ENCODE data around the gene NRXN3.

The NRXN3 gene

DNA sequence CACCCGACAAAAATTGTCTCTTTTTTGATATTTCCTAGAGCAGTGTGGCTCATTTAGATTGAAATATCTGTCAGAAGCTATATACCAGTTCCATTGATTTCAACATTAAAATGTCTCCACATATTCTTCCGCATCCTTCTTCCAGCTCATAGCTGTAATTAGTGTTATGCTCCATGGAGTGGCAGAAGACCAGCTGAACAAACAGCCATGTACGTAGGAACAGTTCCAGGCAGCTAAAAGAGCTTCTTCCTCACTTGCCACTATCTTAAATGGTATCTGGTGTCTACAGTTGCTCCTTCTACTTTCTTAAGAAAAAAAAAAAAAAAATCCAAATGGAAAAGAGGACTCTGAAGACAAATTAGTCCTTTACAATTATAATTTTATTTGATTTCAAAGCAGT, 1193.1 kb downstream of the NRXN3 start:
- no peak for DNase-seq (ENCODE audit: low read depth)

- peak; percentile 65 for DNase-seq (ENCODE audit: low read depth)
These were observed 1199.5 kb downstream of the NRXN3 start for GRCh38 chr14:79369359-79370332.

- DNase-seq (ENCODE audit: low read depth), result no peak
These were observed 1200.8 kb downstream of the NRXN3 start for GRCh38 chr14:79370969-79371368.

- DNase-seq (ENCODE audit: low read depth), result no peak
These were observed 1203.3 kb downstream of the NRXN3 start for GRCh38 chr14:79373451-79373850.

DNA sequence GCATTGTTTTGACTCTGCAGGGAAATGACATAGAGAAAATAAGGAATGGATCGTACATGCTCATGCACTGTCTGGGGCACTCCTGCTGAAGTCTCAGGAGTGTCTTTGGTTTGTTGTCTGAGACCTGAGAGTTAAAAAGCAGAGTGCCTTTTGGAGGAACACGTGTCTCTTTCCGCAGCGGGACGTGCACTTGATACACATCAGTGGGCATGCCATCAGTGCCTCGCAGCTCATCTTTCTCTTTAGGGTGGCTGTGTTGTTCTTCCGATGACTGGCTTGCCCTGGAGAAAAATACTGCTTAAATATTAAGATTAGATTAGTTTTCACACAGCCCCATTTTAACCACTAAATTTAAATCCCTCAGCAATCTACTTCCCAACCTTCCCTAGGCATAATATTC, 1205.2 kb downstream of the NRXN3 start:
- no peak for DNase-seq (ENCODE audit: low read depth)

DNA sequence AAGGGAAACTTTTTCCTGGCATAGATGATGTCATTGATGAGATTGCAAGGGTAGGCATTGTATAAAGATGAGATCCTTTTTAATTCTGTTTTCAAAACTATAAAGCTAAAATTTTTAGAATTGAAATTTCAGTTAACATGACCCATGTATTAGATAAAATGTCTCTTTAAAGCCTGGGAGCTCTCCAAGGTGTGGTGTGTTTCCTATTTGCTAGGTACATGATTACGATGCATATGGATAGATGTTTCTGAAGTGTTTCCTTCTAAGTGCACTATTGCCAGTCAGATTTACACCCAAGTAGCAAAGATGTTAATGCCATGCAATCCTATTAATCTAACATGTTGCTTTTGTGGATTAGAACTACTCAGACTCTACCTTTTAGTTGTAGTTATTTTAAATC, 1206.4 kb downstream of the NRXN3 start:
- no peak for DNase-seq (ENCODE audit: low read depth)

GRCh38 chr14:79378020-79378419, 1207.8 kb downstream of the NRXN3 start:
- DNase-seq (ENCODE audit: low read depth), result no peak

- no peak for DNase-seq (ENCODE audit: low read depth)
These were observed 1209.1 kb downstream of the NRXN3 start for GRCh38 chr14:79379266-79379665.

- no peak for DNase-seq (ENCODE audit: low read depth)
These were observed 1212.9 kb downstream of the NRXN3 start for GRCh38 chr14:79383031-79383430.

DNA sequence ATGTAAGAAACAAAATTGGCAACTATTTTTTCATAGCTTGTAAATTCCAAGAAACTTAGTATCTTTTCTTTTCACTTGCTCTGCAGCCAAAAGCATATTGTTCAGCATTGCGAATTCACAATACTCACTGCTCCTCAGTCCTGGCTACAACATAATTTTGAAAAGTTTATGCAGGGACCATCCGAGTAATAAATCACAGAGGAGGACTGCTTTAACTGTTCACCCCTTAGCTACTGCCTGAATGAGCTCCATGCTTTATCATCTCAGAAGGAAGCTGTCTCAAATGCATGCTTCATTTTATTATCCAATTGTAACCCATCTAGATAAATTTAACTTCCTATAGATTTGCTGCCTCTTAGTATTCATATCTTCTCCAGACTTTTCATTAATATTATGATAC, 1213.3 kb downstream of the NRXN3 start:
- DNase-seq (ENCODE audit: low read depth), result no peak

DNA sequence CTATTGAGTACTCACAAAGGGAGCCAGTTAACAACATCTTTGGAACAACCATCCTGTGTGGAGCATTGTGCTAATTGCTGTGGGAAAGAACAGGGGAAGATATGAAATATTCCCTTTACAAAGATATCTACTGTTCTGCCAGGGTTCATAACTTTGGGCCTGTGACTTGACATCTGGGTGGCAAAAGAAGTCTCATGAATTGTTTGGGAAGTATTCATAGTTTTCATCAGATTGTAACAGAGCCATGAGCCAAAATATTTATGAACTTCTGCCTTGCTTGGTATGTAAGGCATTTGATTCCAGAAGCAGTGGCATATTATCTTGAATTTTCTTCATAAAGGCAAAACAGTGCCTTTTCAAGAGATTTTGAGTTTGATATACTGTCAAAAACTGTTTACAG, 1224.9 kb downstream of the NRXN3 start:
- DNase-seq (ENCODE audit: low read depth), result no peak

DNA sequence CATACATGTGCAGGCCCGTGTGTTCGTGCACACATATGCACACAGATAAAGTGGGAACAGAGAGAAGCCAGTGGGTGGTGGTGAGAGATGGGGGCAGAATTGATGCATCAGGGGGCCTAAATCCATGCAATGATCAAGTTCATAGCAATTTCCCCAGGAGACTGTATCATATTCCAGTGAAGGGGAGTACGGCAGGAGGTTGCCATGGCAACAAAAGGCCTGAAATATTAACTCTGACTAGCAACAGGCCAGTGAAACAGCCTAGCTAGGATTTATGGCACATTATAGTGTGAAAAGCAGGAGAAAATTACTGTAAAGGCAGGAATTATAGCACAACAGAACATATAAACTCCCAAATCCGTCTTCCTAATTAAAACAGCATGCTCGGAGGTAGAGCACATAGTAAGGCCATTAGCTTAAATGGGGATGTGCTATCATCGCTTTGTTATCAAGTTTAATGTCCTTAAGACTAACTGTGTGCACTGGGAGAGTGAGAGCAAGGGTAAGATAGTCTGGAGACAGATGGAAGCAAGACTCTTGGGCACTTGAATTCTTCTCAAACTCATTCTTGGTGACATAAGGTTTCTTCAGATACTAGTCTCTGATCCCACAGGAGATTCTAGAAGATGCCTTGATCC, 1234.8 kb downstream of the NRXN3 start:
- no peak for DNase-seq (ENCODE audit: low read depth)

DNA sequence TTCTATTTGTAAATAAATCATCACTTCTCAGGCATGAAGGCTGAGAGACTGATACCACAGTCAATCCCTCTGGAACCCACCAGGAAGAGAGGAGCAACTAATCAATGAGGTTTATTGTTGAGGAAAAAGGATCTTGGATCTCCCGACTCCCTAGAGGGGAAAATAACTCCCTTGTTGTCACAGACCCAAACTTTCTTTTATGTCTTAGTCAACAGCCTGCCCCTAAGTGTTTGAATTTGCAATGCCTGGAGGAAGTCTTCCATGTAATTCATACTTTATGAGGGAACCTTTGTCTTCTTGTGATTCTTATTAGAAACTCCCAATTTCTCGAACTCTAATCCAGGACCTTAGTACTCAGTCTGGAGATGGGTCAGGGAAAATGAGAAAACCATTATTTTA, 1235.3 kb downstream of the NRXN3 start:
- DNase-seq (ENCODE audit: low read depth), result no peak

DNA sequence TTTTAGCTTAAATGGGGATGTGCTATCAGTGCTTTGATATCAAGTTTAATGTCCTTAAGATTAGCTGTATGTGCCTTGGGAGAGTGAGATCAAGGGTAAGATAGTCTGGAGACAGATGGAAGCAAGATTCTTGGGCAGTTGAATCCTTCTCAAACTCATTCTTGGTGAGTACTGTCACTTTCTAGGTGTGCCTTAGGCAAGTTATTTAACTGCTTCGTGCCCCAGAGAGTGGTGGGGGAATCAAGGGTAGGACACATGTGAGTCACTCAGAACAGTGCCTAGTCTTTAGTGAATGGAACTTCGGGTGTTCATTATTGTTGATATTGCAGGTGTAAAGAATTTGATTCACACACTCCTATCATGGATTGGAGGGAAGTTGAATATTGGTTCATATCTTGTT, 1237.4 kb downstream of the NRXN3 start:
- DNase-seq (ENCODE audit: low read depth), result no peak

GRCh38 chr14:79408696-79409095, 1238.5 kb downstream of the NRXN3 start:
- no peak for DNase-seq (ENCODE audit: low read depth)

DNA sequence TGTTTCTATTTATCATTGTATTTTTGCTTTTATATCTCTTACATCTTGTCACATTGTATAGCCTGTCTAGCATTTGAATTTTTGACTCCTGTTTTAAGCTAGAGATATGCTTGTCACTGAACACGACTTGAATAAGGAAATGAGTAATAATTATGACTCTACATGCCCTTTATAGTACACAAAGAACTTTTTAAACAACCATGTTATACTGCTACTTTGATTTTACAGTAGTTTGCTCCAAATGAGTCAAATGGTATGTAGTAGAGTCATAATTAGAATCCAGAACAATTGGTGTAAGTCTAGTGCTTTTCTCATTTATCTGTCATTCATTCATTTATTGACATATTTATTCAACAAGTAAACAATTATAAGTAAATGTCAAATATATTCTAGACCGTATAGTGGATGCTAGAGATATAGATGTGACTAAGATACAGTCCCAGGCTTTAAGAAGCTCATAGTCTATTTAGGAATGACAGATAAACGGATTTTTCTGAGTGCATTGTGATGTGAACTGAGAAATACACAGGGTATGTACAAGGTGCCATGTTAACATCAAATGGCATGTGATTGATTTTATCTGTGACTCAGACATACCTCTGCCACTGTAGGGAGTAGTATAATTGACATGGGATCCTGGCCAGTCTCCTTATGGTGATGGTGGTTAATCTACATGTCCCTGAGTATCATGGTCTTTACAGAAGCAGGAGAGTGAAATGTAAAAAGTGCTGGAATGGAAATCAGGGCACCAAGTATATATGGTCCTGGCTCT, 1241.4 kb downstream of the NRXN3 start:
- DNase-seq (ENCODE audit: low read depth), result no peak

GRCh38 chr14:79412822-79413221, 1242.6 kb downstream of the NRXN3 start:
- no peak for DNase-seq (ENCODE audit: low read depth)

DNA sequence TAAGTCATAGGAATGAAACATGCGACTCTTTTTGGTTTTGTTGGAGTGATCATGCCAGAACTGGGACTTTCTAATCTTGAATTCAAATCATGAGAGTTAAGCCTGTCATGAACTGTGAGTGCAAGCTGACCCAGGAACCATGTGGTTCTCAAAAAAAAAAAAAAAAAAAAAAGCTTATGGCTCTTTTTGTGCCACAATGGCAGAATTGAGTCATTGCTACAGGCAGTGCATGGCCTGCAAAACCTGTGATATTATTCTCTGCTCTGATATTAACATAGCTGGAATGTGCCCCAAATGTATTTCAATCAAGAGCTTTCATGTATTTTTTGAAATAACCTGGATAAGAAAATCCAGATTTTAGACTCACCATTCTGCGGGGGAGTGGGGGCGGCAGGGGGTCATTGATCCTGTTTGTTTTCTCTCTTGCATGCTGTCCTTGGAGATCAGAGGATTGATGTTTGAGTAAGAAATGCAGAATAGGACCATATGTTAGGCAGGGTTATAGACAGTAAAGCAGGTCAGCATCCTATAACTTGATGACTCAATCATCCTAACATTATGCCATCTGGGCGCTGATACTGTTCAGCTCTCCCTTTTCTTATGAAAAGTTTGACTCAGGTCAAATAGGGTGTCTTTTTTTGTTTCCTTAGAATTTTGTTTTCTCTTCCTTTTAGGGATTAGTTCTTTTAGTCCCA, 1243.7 kb downstream of the NRXN3 start:
- no peak for DNase-seq (ENCODE audit: low read depth)

- no peak for DNase-seq (ENCODE audit: low read depth)
These were observed 1245.6 kb downstream of the NRXN3 start for GRCh38 chr14:79415726-79416125.

- no peak for DNase-seq (ENCODE audit: low read depth)
These were observed 1247.8 kb downstream of the NRXN3 start for GRCh38 chr14:79417961-79418360.

GRCh38 chr14:79418649-79419415, 1248.7 kb downstream of the NRXN3 start:
- DNase-seq (ENCODE audit: low read depth), result no peak
